Tibial nerve (tissue), 4 donors: Measurements from ENCODE around the gene NOTCH3.

ENCODE experiments used
- EP300 ChIP-seq, 2 donors: sonication (generic); formaldehyde crosslinking; IDR thresholded peaks; one replicate each; pipeline ENCODE4 v1.6.1; 2017; ENCODE audit warnings: antibody characterized with exemption in 2 of 2, mild to moderate bottlenecking in 1 of 2
- TF ChIP-seq, protein P1 (sequence below), 5 experiments: fragments of 200-600 bp in 3 of 5; fragments of 450-650 bp in 2 of 5; sonication (generic) in 3 of 5; IDR thresholded peaks; one replicate each; pipeline ENCODE4 v1.5.1; 2016 to 2019; ENCODE audit warnings: antibody characterized with exemption in 5 of 5, mild to moderate bottlenecking in 3 of 5, moderate library complexity in 2 of 5

DNA sequence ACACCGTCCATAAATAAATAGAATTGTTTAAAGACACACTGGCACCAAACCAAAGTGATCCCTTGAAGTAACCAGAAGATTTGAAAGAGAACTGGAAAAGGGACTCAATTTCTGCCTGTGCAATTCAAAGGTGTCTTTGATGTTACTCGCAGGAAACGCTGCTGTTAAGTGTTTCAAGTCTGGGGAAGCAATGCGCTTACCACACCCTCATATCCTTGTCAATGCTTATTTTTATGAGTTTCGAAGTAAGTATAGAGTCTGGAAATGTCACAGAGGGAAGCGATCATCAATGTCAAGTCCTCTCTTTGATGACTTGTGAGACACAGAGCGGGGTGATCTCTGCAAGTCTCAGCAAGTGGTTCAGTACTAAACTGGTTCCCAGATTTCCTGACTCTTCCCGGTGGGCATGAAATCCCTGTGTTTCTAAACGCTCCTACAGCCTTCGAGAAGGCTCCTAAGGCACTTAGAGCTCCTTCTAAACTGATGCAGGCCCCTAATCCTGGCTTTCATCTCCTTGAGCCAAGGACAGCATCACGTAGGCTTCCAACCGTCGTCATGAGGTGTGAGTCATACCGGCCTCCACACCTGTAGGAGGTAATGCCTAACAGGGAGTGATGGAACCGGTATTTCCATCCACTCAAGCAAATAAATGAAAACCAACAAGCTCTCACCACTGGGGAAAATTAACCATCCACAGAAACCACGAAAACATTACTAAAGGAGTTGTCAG lies 70.8 kb downstream of the NOTCH3 start:
- TF ChIP-seq, protein P1, sequence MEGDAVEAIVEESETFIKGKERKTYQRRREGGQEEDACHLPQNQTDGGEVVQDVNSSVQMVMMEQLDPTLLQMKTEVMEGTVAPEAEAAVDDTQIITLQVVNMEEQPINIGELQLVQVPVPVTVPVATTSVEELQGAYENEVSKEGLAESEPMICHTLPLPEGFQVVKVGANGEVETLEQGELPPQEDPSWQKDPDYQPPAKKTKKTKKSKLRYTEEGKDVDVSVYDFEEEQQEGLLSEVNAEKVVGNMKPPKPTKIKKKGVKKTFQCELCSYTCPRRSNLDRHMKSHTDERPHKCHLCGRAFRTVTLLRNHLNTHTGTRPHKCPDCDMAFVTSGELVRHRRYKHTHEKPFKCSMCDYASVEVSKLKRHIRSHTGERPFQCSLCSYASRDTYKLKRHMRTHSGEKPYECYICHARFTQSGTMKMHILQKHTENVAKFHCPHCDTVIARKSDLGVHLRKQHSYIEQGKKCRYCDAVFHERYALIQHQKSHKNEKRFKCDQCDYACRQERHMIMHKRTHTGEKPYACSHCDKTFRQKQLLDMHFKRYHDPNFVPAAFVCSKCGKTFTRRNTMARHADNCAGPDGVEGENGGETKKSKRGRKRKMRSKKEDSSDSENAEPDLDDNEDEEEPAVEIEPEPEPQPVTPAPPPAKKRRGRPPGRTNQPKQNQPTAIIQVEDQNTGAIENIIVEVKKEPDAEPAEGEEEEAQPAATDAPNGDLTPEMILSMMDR (IDR thresholded peaks at IDR 0.05) = no peak
- TF ChIP-seq EP300 (IDR thresholded peaks at IDR 0.05) = no peak
